HepG2 (cell line): Measurements from ENCODE around the gene PKD2L1. TPM values are rescaled to one million over a fixed set of nuclear protein-coding genes. Genes with fewer than 3 reads are reported as not detected.

Experiments used
- AHR ChIP-seq: IDR thresholded peaks from 2 replicates; pipeline ENCODE4 v1.6.1; 2018; ENCODE audit warnings: missing genetic modification reagents, missing compliant biosample characterization
- BATF2 ChIP-seq: sonication (generic); formaldehyde crosslinking; IDR thresholded peaks from 2 replicates; pipeline ENCODE4 v1.8.0; 2022; ENCODE audit warnings: mild to moderate bottlenecking, missing genetic modification reagents, moderate library complexity
- FOXM1 ChIP-seq: sonication (generic); formaldehyde crosslinking; IDR thresholded peaks from 2 replicates; pipeline ENCODE4 v1.5.0; 2020; ENCODE audit warnings: missing genetic modification reagents
- FOXP4 ChIP-seq: sonication (generic); formaldehyde crosslinking; IDR thresholded peaks from 2 replicates; pipeline ENCODE4 v1.4.0; 2020; ENCODE audit warnings: missing genetic modification reagents
- KLF15 ChIP-seq: sonication (generic); formaldehyde crosslinking; IDR thresholded peaks from 2 replicates; pipeline ENCODE4 v1.8.1; 2023; ENCODE audit warnings: borderline replicate concordance, mild to moderate bottlenecking, inconsistent platforms, missing genetic modification reagents, mixed read lengths
- MIER3 ChIP-seq: IDR thresholded peaks from 2 replicates; pipeline ENCODE4 v1.6.1; 2016; ENCODE audit warnings: missing compliant biosample characterization, borderline replicate concordance
- MTA3 ChIP-seq: sonication (generic); formaldehyde crosslinking; IDR thresholded peaks from 2 replicates; pipeline ENCODE4 v1.4.0; 2020; ENCODE audit warnings: missing genetic modification reagents
- PCBP1 ChIP-seq: fragments of 200-400 bp; formaldehyde crosslinking; IDR thresholded peaks from 2 replicates; pipeline ENCODE4 v1.6.1; 2017; ENCODE audit warnings: mild to moderate bottlenecking, low read depth, low read length, borderline replicate concordance
- RBAK ChIP-seq: sonication (generic); formaldehyde crosslinking; IDR thresholded peaks from 2 replicates; pipeline ENCODE4 v1.5.1; 2020; ENCODE audit warnings: mild to moderate bottlenecking, missing genetic modification reagents
- RBFOX2 ChIP-seq: fragments of 200-400 bp; formaldehyde crosslinking; IDR thresholded peaks from 2 replicates; pipeline ENCODE4 v1.6.1; 2017; ENCODE audit warnings: low read depth, mild to moderate bottlenecking, low read length
- RERE ChIP-seq: IDR thresholded peaks from 2 replicates; pipeline ENCODE4 v1.6.1; 2016; ENCODE audit warnings: low read depth, missing genetic modification reagents, missing compliant biosample characterization
- RFXAP ChIP-seq: sonication (generic); formaldehyde crosslinking; IDR thresholded peaks from 2 replicates; pipeline ENCODE4 v1.4.0; 2020; ENCODE audit warnings: missing genetic modification reagents, borderline replicate concordance
- SCMH1 ChIP-seq: sonication (generic); formaldehyde crosslinking; IDR thresholded peaks from 2 replicates; pipeline ENCODE4 v1.9.0; 2021; ENCODE audit warnings: missing genetic modification reagents, mild to moderate bottlenecking, borderline replicate concordance
- STAT5B ChIP-seq: sonication (generic); formaldehyde crosslinking; IDR thresholded peaks from 2 replicates; pipeline ENCODE4 v1.4.0; 2020; ENCODE audit warnings: missing genetic modification reagents
- TGIF2 ChIP-seq: IDR thresholded peaks from 2 replicates; pipeline ENCODE4 v1.6.1; 2016; ENCODE audit warnings: control low read depth, missing compliant biosample characterization
- TMF1 ChIP-seq: sonication (generic); formaldehyde crosslinking; IDR thresholded peaks from 2 replicates; pipeline ENCODE4 v1.8.1; 2022; ENCODE audit warnings: low read depth, missing genetic modification reagents
- ZFX ChIP-seq: sonication (generic); formaldehyde crosslinking; IDR thresholded peaks from 2 replicates; pipeline ENCODE4 v1.4.0; 2020; ENCODE audit warnings: mild to moderate bottlenecking, low read depth, missing genetic modification reagents, moderate library complexity
- ZIK1 ChIP-seq: sonication (generic); formaldehyde crosslinking; IDR thresholded peaks from 2 replicates; pipeline ENCODE4 v1.5.0; 2020; ENCODE audit warnings: mild to moderate bottlenecking, low read depth, missing genetic modification reagents, borderline replicate concordance
- ZNF124 ChIP-seq: sonication (generic); formaldehyde crosslinking; IDR thresholded peaks from 2 replicates; pipeline ENCODE4 v1.4.0; 2020; ENCODE audit warnings: missing genetic modification reagents
- ZNF234 ChIP-seq: sonication (generic); formaldehyde crosslinking; conservative IDR thresholded peaks from 2 replicates; pipeline ENCODE4 v1.5.1; 2020; ENCODE audit warnings: mild to moderate bottlenecking, missing genetic modification reagents
- ZNF569 ChIP-seq: sonication (generic); formaldehyde crosslinking; IDR thresholded peaks from 2 replicates; pipeline ENCODE4 v1.5.0; 2020; ENCODE audit warnings: mild to moderate bottlenecking, missing genetic modification reagents, moderate library complexity, borderline replicate concordance
- ZNF839 ChIP-seq: sonication (generic); formaldehyde crosslinking; IDR thresholded peaks from 2 replicates; pipeline ENCODE4 v1.4.0; 2020; ENCODE audit warnings: missing genetic modification reagents, mild to moderate bottlenecking, borderline replicate concordance
- polyA plus RNA-seq, 8 experiments: library from polyadenylated mRNA; depleted of rRNA in 3 of 8; stranded (reverse) in 7 of 8; unstranded in 1 of 8; fragments of >200 nt; fragmentation: Illumina TruSeq in 4 of 8; extraction: Trizol in 4 of 8; gene quantifications; 2 replicates each; pipeline versions ENCODE4 v1.2.1 to v1.2.3, GENCODE V29; 2011 to 2016; ENCODE audit warnings: low read depth in 4 of 8, missing spikeins in 1 of 8, mixed read lengths in 1 of 8; ENCODE audit not compliant: insufficient read depth in 1 of 8
- total RNA-seq, 5 experiments: library from RNA; depleted of rRNA; stranded (reverse); fragments of >200 nt; fragmentation: Illumina TruSeq; extraction: Trizol; gene quantifications; 2 replicates each; pipeline ENCODE4 v1.2.3, GENCODE V29; 2016; ENCODE audit warnings: low read depth in 1 of 5

PKD2L1 gene
- total and polyA plus RNA-seq, 2 of the 13 experiments (the other 11 are each of a cell fraction or from before 2014, with no cell fraction given), result 0.07 to 0.15 TPM

GRCh38 chr10:100340948-100341847 is 11.2 kb upstream of the PKD2L1 start (continued):
- TF ChIP-seq RERE (no peak), BATF2 (CRISPR knock-in tag) (no peak), MTA3 (CRISPR knock-in tag) (no peak), RFXAP (no peak; the same call in 1 of the 2 replicates), FOXP4 (peak; percentile 62; the same call in 1 of the 2 replicates), FOXM1 (CRISPR knock-in tag) (no peak), ZNF124 (CRISPR knock-in tag) (no peak), TGIF2 (no peak), STAT5B (CRISPR knock-in tag) (no peak), ZNF839 (peak; percentile 53; the same call in 1 of the 2 replicates), SCMH1 (CRISPR knock-in tag) (no peak), ZNF234 (CRISPR knock-in tag) (no peak), RBAK (no peak), ZIK1 (CRISPR knock-in tag) (no peak), TMF1 (CRISPR knock-in tag) (no peak), RBFOX2 (no peak), AHR (no peak), MIER3 (CRISPR knock-in tag) (no peak; the same call in 1 of the 2 replicates), ZFX (CRISPR knock-in tag) (peak; percentile 69), PCBP1 (no peak), KLF15 (CRISPR knock-in tag) (no peak), ZNF569 (peak; percentile 75; the same call in 1 of the 2 replicates)
